Measurements from ENCODE around the gene ZMIZ1.
"Not testable (repeated sequence)": the region's sequence is repeated elsewhere in the genome, so short reads cannot be mapped to it uniquely, and the experiment has no call there.

ZMIZ1 gene

GRCh38 chr10:79331226-79331625 lies 262.5 kb downstream of the ZMIZ1 start:
- in situ Hi-C loops (cut with MboI; ENCODE audit: low sequenced_read_pairs) = no loop called here

GRCh38 chr10:79331709-79332108 lies 262.9 kb downstream of the ZMIZ1 start:
- in situ Hi-C loops (cut with MboI; ENCODE audit: low sequenced_read_pairs) = no loop called here

- in situ Hi-C loops (cut with MboI; ENCODE audit: low sequenced_read_pairs) = not testable (repeated sequence)
Observed at GRCh38 chr10:79332610-79333315, 264.0 kb downstream of the ZMIZ1 start.

- in situ Hi-C loops (cut with MboI; ENCODE audit: low sequenced_read_pairs) = no loop called here
Observed at GRCh38 chr10:79333513-79333912, 264.7 kb downstream of the ZMIZ1 start.

GRCh38 chr10:79334573-79334972 lies 265.8 kb downstream of the ZMIZ1 start:
- in situ Hi-C loops (cut with MboI; ENCODE audit: low sequenced_read_pairs) = no loop called here

GRCh38 chr10:79335094-79335469 lies 266.3 kb downstream of the ZMIZ1 start:
- in situ Hi-C loops (cut with MboI; ENCODE audit: low sequenced_read_pairs) = no loop called here

GRCh38 chr10:79335470-79336235 lies 266.9 kb downstream of the ZMIZ1 start:
- in situ Hi-C loops (cut with MboI; ENCODE audit: low sequenced_read_pairs) = no loop called here

GRCh38 chr10:79336276-79336675 lies 267.5 kb downstream of the ZMIZ1 start:
- in situ Hi-C loops (cut with MboI; ENCODE audit: low sequenced_read_pairs) = no loop called here

- in situ Hi-C loops (cut with MboI; ENCODE audit: low sequenced_read_pairs) = no loop called here
Observed at GRCh38 chr10:79336739-79337138, 268.0 kb downstream of the ZMIZ1 start.

- in situ Hi-C loops (cut with MboI; ENCODE audit: low sequenced_read_pairs) = not testable (repeated sequence)
Observed at GRCh38 chr10:79337783-79338469, 269.2 kb downstream of the ZMIZ1 start.

GRCh38 chr10:79339266-79339665 lies 270.5 kb downstream of the ZMIZ1 start:
- in situ Hi-C loops (cut with MboI; ENCODE audit: low sequenced_read_pairs) = no loop called here

GRCh38 chr10:79340646-79341244 lies 272.0 kb downstream of the ZMIZ1 start:
- in situ Hi-C loops (cut with MboI; ENCODE audit: low sequenced_read_pairs) = no loop called here

GRCh38 chr10:79342295-79342761 lies 273.6 kb downstream of the ZMIZ1 start:
- in situ Hi-C loops (cut with MboI; ENCODE audit: low sequenced_read_pairs) = no loop called here

- in situ Hi-C loops (cut with MboI; ENCODE audit: low sequenced_read_pairs) = no loop called here
Observed at GRCh38 chr10:79342811-79343561, 274.2 kb downstream of the ZMIZ1 start.

GRCh38 chr10:79344502-79345195 lies 275.9 kb downstream of the ZMIZ1 start:
- in situ Hi-C loops (cut with MboI; ENCODE audit: low sequenced_read_pairs) = no loop called here

- in situ Hi-C loops (cut with MboI; ENCODE audit: low sequenced_read_pairs) = no loop called here
Observed at GRCh38 chr10:79345241-79346011, 276.7 kb downstream of the ZMIZ1 start.

GRCh38 chr10:79346012-79346340 lies 277.2 kb downstream of the ZMIZ1 start:
- in situ Hi-C loops (cut with MboI; ENCODE audit: low sequenced_read_pairs) = no loop called here

GRCh38 chr10:79346388-79347225 lies 277.8 kb downstream of the ZMIZ1 start:
- in situ Hi-C loops (cut with MboI; ENCODE audit: low sequenced_read_pairs) = no loop called here

Measured in hTERT RPE-1 (cell line).